GM08714 (cell line): Measurements from ENCODE around the gene SGPP2.
"Not testable (repeated sequence)": the region's sequence is repeated elsewhere in the genome, so short reads cannot be mapped to it uniquely, and the experiment has no call there.

Experiments used
- H3K4me3 ChIP-seq: fragments of 200-500 bp; sonication (Bioruptor generic); 2 replicates; pipeline ENCODE4 v1.5.1; 2014; ENCODE audit warnings: mild to moderate bottlenecking, low read length, inconsistent platforms
- ZNF274 ChIP-seq: IDR thresholded peaks from 2 replicates; pipeline ENCODE4 v1.6.1; 2012; ENCODE audit warnings: mild to moderate bottlenecking, low read depth, low read length

SGPP2 gene

DNA sequence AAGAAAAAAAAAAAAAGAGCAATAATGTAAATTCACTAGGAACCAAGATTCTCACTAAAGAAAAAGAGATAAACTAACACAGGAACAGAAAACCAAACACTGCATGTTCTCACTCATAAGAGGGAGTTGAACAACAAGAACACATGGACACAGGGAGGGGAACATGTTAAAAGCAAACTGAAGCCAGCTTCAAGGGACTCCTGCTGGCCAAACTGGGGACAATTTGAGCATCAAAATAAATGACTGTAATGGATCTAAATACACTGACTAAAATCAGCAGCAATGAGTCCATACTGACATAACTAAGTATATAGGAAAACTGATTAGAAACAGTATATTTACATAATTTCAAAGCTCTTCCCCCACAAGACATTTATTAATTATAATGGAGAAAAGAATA is 158.6 kb downstream of the SGPP2 start:
- no peak overlapping the region for H3K4me3 ChIP-seq
- TF ChIP-seq ZNF274: no peak

DNA sequence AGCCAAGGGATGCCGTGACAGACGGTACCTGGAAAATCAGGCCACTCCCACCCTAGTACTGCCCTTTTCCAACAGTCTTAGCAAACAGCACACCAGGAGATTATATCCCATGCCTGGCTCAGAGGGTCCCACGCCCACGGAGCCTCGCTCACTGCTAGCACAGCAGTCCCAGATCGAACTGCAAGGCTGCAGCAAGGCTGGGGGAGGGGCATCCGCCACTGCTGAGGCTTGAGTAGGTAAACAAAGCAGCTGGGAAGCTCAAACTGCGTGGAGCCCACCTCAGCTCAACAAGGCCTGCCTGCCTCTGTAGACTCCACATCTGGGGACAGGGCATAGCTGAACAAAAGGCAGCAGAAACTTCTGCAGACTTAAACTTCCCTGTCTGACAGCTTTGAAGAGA is 160.2 kb downstream of the SGPP2 start:
- not testable (repeated sequence) for H3K4me3 ChIP-seq

DNA sequence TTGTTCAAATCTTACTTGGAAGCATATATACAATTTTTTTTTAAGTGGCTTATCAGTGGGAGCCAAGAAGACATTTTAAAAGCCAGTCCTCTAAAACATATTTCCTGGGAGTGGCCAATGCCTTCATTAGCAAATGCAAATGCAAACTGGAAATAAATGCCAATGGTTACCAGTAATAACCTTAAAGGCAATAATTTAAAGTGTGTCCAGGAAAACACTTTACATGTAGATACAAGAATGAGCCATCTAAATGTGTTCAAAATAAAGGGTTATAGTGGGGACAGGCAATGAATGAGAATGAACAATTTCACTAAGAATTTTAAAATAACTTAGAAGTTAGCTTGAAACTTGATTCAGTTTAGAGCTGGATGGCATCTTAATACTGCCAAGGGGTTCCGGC is 167.3 kb downstream of the SGPP2 start:
- H3K4me3 ChIP-seq: no peak overlapping the region
- no peak for TF ChIP-seq ZNF274

DNA sequence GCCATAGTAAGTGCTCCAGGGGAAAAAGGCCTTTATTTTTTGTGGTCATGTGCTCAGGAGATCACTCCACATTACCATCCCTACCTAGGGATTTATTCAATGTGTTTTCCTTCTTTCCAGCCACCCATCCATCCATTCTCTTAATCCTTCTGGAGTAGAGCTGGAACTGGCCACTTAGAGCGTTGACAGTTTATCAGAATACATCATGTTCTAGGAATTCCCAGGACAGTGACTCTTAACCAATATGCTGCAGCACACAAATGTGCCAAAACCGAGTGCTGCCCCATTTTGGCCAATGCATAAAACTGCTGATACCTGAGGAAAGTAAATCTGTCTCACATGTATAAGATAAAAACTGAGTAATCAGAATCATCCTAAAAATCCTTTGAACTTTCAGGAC is 167.8 kb downstream of the SGPP2 start:
- no peak for TF ChIP-seq ZNF274
- no peak overlapping the region for H3K4me3 ChIP-seq

DNA sequence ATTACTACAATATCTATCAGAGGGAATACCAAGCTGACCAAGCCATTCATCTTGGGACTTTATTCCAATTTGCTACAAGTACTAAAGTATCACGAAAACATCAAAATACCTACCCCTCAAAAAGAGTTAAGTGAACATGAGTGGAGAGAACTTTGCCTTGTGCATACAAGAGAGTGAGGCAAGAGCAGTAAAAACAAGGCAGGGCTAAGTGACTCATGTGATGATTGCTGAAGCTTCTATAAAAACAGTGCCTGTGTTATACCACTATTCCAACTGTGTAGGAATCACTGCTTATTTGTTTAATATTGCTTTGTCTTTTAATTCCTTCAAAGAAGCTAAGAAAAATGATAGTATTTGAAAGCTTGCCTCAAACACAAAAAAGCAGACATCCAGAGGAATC is 170.3 kb downstream of the SGPP2 start:
- no peak overlapping the region for H3K4me3 ChIP-seq
- TF ChIP-seq ZNF274: no peak

DNA sequence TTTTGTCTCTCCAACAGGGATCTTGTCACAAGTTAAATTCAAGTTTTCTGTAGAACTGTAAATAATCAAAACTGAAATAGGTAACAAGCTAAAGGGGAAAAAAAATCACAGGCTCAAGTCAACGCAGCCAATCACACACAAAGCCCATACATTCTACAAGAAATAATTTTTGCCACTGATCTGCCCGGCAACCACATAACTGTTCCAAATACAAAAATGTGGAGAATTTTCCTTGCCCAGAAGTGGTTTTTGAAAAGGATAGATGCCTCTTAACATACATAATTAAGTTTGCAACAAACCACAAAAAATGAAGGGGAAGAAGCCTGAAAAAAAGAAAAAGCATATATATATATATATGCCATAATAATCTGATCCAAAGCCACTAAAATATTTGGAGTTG is 171.2 kb downstream of the SGPP2 start:
- no peak for TF ChIP-seq ZNF274
- H3K4me3 ChIP-seq: no peak overlapping the region

DNA sequence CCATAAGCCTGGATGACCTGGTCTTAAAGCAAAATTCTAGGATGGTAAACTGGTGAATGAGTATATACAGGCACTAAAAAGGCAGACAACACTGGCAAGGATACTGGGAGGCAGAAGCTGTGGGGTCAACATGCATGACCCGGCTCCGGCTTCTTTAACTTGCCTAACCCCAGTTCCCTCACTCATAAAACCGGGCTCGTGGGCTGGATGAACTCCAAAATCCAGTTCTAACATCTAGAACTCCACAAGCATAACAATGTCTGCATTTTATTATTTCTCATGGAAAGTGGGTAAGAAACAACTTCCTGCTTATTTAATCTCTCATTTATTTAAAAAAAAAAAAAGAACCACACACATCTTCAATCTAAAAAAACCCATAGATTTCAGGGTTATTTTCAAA is 174.3 kb downstream of the SGPP2 start:
- H3K4me3 ChIP-seq: no peak overlapping the region
- no peak for TF ChIP-seq ZNF274

DNA sequence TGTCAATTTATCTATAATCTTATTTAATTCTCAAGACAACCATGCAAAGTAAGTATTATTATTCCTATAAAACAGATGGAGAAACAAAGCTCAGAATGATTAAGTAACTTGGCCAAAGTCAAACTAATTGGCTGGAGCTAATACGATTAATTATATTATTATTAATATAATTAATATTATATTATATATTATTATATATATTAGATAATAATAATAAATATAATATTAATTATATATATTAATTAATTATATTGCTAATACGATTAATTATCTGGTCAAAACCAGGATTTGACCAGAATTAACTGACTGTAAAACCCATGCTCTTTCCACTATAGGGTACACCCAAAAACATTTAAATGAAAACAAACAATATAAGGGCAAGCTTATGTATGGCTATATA is 179.2 kb downstream of the SGPP2 start:
- no peak for TF ChIP-seq ZNF274
- no peak overlapping the region for H3K4me3 ChIP-seq

DNA sequence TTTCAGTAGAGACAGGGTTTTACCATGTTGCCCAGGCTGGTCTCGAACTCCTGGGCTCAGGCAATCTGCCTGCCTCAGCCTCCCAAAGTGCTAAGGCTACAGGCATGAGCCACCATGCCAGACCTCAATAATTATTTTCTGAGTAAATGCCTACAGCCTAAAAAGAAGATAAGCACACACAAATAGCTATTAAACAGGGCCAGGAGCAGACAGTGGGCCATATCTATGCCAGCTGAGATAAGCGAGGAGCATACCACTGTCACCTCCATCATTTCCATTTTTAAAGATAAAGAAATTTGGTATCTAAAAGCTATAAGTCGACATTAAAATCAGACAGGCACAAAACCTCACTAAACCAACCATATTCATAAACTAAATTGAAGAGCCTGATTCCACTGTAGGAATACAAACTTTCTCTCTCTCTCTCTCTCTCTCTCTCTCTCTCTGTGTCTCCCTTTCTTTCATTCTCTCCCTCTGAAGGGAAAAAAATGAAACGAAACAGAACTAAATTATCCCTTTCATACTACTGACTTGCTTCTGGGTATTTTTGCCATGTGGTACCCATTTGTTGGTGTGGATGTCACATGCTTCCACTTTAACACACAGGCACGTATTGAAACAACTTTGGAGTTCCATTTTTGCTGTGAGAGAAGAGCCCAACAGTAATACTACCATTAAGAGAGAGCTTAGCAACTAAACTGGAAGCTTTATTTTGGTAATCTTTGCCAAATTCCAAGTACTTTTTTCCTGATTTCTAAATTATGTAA is 180.6 kb downstream of the SGPP2 start:
- TF ChIP-seq ZNF274: no peak
- H3K4me3 ChIP-seq: no peak overlapping the region

DNA sequence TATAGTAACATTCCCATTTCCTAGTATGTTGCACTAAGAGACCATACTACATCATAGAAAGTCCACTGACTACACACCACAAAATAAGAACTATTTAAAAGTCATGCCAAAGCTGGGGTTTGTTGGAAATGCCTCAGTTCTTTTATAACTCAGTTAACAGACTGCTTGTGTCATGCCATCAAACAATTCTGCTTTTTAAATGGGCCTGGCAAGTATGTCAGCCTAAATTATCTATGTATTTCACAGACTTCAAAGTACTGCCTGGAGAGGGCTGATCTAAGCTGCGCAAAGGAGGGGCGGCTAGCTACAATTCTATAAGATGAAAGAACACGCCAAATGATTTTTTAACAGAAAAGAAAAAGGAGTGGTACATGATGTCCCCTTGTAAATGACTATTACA is 182.0 kb downstream of the SGPP2 start:
- H3K4me3 ChIP-seq: no peak overlapping the region
- no peak for TF ChIP-seq ZNF274

DNA sequence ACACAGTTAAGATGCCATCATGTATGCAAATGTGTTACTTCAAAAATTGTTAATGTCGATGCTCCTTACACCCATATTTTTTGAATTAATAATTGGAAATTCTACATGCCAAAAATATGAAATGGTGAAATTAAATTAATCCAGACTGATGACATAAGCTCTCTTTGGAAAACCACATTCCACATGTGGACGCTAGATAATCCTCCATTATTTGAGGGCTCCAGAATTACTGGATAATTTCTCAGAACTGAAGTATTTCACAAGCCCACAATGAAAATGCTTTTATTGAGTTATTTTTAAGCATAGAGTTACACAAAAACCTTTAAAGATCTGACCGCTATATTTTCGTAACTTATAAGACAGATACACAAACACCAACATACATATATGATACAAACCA is 183.7 kb downstream of the SGPP2 start:
- no peak overlapping the region for H3K4me3 ChIP-seq
- TF ChIP-seq ZNF274: no peak

DNA sequence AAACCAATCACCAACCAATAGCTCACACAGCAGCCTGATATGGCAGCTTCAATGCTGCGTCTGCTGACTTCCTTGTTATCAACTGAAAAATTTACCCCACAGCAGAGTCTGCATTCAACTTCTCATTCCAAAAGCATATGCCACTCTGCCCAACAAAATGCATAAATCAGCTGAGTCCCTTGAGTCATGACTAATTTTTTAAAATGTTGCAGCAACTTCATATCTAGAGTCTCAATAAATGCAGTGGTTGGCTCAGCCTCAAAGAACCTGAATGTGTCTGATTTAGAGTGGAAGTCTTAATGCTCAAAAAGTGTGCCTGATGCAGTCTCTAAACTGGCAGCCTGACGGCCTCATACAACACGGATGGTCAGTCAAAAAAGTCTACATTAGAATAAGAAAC is 185.0 kb downstream of the SGPP2 start:
- no peak for TF ChIP-seq ZNF274
- H3K4me3 ChIP-seq: no peak overlapping the region
